HG02571 (cell line): Measurements from ENCODE around the gene MACROH2A1.
"Not testable (repeated sequence)": the region's sequence is repeated elsewhere in the genome, so short reads cannot be mapped to it uniquely, and the experiment has no call there.

Experiments used
- ATAC-seq: cut with Tn5 transposase; IDR thresholded peaks from one replicate; pipeline ENCODE4 v1.9.1; 2021; ENCODE audit warnings: mild to moderate bottlenecking, moderate library complexity; ENCODE audit not compliant: unreplicated experiment

The MACROH2A1 gene

DNA sequence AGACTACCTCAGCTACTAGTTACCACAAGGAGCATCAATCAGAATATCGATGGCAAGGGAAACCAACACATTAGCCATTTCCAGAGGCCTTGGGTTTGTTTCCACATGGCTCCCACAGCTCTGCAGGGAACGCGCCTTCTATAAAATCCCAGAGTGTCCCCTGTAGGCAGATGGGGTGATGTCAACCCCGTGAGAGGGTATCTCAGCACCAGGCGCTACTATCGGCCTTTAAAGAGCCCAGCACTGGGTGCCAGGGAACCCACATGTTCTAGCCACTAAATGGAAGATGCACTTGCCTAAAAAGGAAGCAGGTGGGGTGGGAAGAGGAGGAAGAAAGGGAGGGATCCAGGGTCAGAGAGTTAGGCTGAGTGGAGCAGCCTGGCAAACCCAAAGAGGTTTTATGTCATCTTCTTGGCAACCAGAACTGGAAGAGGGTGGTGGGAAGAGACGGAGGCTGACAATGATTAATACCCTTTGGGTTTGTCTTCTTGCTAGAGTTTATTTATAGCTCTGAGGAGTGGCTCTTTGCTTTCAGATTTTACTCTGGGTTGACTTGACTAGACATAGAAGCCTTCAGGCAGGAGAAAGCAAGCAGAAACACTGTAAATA, 19.9 kb downstream of the MACROH2A1 start:
- no peak for ATAC-seq

DNA sequence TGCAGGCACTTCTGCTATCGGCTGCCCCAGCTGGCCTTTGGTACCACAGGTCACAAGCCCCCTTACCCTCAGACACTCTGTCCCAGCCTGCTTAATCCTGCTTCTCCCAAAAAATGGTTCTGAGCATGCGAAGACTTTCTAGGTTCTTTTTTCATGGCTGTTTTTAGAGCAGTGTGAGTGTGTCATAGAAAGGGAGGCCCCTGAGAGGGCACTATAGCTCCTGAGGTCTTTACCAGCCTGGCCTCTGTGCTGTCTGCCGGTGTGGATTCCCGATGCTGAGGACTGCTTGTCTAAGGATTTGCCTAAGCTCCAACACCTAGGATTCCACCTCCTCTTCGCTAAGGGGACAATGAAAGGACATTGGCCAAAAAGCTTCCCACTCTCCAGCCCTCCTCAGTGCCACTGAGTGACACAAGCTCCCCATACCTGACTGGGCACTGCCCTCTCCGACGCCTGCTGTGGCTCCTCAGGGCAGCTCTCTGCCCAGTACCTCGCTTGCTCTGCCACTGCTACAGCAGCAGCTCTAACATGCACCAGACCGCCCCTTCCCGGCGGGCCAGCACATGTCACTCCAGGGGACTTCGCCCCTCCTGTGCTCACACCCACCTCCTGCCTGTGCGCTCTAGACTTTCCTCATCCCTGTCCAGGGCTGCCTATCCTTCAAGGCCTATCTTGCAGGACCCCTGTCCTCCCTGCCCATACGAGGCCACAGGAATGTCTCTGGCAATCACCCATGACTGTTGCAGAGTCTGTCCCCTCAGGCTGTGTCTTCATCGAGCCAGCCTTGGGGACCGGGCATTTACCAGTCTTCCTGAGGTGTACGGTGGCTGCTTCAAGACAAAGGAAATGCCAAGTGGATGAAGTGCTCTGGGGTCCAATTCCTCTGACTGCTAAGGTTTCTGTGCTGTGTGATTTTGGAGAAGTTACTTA, 21.0 kb downstream of the MACROH2A1 start:
- no peak for ATAC-seq

DNA sequence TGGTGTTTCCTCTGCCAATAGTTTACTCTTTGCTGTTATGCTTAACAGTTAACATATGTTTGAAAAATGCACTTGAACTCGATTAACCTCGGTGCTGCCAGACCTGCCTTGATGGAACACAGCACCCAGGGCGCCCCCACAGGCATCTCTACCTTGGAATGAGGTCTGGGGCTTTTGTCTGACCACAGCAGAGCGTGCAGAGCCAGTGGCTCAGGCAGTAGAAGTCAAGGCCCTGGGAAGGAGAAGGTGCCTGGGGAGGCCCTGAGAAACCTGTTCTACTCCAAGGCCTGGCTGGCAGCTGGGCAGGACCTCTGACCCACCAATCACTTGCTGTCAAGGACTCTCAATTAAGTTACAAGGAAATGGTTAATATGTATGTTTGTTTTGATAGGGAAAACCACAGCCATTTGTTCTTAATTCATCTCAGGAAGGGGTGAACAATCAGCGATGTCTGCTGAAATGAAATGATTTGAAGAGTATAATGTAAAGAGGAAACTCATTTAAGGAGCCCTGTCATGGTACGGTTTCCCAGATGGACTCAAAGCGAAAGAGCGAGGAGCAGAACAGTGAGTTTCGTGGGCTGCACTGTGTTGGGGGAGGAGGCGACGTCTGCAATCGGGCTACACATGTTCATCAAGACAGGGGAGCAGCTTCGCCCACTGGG, 21.9 kb downstream of the MACROH2A1 start:
- peak; percentile 78 for ATAC-seq

DNA sequence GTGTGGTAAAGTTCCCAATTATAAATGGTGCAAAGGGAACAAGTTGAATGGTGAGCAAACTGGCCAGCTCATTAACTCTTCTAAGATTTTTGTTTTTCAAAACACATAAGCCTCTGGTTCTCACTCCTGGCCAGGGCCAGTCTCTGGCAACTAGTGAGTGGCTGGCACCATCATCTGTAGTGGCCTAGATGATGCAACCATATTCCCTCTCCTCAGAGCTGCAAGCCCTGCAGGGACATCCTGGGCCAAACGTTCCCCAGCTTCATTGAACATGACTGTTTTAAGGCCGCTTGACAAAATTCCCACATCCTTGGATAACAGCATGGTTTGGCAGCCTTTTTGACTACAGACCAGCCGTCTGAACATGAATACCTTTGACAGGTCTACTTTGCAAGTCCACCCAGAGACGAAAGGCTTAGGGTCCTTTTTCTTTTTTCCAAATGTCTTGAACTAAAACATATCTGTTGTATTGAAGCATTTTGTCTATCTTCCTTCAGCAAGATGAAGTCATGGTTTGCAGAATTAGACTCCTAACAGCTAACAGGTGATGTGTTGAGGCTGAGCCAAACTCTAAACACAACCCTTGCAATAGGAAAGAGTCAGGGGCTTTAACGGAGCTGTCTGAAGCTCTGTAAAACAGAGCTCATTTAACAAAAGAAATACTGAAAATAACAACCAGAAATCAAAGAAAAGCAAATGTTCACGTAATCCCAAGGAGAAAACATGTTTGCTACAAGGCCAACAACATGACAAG, 23.8 kb downstream of the MACROH2A1 start:
- no peak for ATAC-seq

DNA sequence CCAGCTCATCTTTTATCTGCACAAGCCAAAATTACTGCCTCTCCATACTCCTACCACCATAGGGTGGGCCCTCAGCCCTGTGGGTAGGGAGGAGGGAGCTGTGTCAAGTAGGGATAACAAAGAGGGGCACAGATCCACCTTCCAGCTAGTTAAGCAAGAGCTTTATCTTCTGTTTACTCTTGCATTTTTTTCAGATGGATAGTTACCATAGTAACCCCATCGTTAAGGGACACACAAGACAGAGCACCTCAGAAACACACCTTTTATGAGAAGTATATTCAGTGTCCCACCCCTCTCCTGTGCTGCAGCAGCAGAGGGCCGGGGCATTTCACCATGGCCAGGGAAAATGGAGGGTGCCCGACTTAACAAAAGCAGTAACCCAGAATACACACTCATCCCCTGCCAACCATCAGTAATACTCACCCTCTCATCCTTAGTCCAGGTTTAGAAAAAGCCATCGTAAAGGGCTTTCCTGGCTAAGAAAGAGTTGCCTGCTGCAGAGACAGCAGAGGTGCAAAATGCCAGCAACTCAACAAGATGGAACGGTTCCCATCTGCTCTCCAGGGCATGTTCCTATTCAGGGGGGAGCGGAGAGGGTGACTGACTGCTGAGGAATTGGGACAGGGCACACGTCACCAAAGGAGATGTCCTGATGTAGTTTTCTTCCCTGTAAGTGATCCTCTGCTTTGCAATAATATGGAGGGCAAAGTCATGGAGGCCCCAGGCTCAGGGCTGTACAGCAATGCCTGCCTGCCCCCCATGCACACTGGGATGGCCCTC, 25.1 kb downstream of the MACROH2A1 start:
- ATAC-seq = no peak

DNA sequence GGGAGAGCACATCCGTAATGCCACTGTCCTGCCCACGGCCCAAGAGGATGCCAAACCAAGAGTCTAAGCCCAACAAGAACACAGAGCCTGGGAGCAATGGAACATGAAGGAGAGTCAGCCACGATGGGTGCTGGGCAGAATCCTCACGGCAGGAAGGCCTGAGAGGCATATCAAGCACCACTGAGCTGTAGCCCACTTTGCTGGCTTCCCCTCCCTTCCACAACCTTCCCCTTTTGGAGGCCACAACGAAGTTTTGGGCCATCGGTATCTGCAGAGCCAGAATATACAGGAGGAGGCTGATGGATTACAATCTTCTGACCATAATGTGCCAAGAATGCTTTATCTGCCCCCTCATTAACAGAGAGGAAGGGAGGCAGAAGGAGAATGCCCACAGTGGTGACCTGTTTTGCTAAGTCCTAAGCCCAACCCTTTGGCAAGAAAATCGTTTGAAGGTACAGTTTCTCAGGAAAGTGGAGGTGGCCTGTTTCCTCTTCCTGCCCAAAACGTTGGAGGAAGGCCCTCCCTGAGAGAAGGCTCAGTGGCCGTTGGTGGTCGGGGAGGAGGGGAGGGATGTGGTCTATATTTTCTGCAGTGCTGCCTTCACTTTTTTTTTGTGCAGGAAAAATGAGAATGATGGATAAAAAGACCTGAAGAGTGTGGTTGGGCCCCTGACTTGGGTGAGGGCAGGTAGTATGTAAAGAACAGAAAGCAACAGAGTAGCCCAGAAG, 26.2 kb downstream of the MACROH2A1 start:
- no peak for ATAC-seq

DNA sequence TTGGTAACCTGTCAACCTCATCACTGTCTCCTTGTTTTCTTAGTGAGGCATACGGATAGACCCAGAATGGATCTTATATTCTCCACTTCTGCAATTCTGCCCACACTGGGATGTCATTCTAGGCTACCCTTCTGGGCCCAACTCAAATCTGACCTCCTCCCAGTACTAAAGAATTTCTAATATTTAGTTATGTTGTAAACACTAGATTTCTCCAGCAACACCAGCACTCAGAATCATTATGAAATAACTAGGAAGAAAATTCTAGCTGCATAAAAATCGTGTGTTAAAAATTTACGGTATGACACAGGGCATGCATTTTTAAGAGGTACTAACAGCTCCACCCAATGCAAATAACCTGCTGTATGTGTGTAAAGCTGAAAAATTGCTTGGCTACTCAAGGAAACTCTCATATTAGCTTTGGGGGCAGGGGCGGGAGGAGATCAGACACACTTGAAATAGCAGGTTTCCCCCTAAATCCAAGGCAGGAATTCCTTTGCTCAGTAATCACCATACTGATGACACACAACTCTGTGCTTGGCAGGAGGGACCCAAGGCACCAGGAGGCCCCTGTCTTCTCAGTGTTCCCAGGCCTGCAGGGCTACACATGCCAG, 27.3 kb downstream of the MACROH2A1 start:
- no peak for ATAC-seq

DNA sequence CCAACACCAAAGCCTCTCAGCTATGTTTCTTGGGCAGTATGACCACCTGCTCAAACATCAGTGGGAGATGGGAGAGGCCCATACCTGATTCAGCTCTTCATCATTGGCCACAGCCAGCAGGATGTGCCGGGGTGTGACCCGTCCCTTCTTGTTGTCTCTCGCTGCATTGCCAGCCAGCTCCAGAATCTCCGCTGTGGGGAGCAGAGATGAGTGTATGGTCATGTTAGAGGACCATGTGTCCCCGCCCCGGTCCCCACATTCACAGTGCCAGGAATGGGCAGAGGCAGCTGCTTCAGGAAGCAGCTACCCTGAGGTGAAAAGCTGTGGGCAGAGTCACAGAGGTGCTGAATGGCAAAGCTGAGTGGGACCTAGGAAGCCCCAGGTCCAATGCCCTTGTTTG, 29.1 kb downstream of the MACROH2A1 start:
- no peak for ATAC-seq

DNA sequence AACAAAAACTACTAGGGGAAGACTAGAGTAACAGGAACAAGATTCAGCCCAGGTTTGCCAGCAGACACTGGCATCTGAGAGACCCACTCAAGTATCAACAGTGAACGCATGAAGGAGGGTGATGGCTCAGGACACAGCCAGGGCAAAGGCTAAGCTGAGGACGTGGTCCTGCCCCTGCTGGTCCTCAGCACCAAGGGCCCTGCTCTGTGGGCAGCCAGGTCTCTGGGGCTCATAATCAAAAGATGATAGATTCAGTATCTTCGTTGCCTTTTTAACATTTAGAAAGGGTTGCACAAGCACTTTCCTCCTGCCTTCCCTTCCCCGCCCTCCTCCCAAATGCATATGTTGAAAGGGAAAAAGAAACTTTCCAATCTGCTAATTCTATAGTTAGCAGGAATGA, 31.5 kb downstream of the MACROH2A1 start:
- no peak for ATAC-seq

DNA sequence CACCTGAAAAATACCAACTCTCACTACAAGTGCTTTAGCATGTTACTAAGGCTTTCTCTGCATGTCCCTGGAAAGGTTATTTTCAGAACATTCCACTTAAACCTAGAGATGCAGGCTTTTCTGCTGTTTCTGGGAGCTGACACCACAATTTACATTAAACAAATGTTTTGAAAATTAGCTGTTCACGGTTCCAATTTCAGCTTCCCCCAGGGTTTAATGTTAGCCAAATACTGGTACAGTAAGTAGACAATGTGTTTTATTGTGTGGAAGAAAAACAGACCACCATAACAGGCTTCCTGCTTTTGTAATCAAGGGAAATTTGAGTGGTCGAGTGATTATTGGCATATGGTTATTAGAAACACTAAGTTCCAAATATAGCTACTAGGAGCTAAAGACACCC, 32.0 kb downstream of the MACROH2A1 start:
- ATAC-seq = no peak

DNA sequence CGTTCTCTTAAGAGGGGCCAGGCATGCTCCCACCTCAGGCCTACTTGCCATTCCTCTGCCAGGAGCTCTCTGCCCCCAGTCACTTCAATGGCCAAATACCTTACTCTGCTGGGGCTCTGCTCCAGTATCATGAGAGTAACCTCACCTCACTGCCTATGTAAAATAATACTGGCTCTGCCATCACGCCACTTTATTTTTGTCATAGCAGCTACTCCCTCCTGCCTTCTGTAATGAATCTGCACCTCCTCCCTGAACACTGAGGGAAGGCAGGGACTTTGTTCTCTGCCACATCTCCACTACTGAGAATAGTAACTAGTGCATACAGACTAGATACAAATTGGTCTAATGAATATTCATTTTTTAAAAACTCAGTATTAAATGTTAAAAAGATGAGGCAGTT, 33.8 kb downstream of the MACROH2A1 start:
- no peak for ATAC-seq

DNA sequence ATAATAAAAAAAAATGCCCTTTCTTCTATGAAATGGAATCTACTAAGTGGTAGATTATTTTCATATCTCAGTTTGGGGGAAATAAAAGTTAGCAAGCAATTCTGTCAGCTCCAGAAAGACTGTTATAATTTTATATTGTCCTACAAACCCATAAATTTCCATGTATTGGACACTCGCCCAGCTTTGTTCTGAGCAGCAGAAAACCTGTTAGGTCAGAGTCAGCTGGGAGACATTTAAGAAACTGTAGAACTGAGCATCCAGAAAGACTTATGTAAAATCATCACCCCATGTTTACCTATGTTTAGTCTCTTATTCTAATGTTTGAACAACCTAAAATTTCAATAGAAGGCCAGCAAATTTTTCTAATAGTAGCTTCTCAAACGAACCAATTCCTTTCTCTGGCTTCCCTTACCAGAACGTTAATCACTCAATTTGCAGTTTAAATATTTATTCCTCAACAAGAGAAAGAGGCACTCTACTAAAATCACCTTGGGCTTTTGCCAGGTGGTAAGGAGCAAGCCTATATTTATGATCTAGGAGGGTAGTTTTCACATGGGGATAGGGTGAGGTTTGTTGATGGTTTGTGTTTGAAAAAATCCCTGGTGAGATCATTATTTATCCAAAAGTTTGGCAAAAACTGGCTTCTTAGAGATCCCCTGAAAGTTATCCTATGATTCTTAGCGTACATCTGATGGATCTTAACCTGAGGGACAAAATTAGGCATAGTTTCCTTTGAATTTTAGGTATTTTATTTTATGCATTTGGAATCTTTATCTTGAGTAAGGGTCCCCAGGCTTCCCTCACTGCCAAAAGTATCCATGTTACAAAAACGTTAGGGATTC, 34.4 kb downstream of the MACROH2A1 start:
- ATAC-seq = no peak

DNA sequence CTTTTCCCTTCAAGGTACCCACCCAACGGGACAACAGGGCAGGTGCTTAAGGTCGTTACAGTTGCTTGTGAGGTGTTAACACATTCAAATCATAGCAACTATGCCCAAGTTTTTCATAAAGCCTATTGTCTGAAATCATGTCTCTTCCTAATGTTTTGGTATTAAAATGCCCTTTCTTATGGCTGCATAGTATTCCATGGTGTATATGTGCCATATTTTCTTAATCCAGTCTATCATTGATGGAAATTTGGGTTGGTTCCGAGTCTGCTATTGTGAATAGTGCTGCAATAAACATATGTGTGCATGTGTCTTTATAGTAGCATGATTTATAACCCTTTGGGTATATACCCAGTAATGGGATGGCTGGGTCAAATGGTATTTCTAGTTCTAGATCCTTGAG, 35.7 kb downstream of the MACROH2A1 start:
- ATAC-seq = not testable (repeated sequence)

DNA sequence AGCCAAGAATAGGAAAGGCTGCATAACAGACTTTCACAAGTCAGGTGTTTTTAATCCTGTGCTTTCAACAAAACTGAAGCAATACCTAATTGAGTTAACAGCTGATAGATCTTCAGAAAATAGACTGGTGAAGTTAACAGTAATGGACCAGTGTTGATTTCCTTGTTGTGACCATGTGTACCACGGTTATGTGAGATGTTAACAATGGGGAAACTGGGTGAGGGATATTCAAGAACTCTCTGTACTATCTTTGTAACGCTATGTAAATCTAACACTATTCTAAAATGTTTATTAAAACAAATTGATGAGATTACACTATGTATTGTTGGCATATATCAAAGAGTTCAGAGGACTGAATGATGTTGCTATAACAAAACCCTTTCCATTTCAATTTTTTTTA, 36.9 kb downstream of the MACROH2A1 start:
- ATAC-seq = no peak

DNA sequence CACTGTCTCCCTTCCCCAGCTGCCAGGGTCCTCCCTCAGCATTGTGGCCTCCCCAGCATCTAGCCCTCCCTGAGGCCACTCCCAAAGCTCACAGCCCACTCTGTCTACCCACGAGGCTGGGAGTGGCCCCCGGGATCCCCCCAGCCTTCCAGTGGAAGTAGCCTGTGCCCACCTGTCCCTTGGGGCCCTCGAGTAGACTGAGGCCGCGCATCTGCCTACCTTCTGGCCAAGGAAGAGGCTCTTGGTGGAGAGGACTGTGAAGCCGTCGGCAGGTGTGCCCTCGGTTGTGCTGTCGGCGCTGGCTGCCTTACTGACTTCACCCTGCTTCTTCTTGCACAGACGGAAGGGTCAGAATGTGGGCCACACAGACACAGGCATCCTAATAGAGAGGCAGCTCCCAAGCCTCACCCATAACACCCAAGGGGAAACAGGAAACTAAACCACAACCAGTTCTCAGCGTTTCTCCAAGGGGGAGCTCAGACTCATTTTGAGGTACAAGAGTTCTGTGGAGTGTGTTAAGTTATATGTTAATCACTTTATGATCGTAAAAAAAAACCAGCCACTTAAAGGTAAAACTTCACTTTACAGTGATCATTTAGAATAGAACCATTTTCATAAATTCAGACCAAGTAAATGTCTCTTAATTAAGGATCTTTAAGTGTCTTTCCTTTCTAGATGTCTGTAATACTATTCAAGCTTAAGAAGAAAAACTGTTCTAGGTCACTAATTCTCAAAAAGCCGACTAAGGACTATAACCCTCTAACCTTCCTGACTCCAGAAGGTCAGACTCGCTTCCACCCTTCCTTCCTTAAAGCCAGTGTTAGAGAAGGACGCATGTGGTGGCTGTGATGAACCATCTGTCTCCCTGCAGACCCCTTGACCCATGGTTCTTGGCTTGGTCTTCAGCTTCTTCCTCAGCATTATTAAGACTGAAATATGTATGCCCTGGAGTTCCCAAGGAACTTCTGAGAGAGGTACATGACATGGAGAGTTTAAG, 38.5 kb downstream of the MACROH2A1 start:
- no peak for ATAC-seq

DNA sequence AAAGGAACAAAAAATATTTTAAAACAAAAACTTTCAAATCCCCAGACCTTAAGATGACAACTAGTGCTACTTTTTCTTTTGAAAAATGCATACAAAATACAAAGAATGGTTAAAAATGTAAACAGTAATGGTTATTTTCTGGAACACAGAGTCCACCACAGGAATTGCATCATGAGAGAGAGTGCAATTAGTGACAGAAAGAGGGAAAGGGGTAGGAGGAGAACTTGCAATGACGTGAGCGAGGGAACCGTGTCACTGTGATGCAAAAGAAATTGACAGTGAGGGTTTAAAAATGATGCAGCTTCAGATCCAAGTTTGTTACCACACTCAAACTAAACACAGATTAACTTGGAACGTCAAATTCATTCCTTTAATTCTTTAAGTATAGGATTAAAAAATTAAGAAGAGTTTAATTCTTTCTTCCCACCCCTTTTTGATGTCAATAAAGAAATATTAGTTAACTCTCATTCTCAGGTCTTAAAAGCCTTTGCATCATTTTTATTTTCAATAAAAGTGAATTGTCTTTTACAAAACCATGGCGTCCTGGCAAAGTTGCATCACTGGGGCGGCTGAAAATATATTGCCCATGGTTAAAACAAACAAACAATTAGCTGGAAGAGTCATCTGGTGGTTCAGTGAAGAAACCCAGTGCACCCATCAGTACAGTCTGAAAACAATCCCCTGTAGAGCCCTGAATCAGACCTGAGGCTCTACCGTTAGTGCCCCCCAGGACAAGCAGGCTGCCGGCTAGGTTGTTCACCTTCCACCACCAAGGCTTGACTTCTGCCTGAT, 39.5 kb downstream of the MACROH2A1 start:
- ATAC-seq = no peak
